HG03135 (cell line): ENCODE results near the gene PLCB4.

Source experiments
- ATAC-seq: cut with Tn5 transposase; IDR thresholded peaks from one replicate; pipeline ENCODE4 v1.9.1; 2021; ENCODE audit warnings: mild to moderate bottlenecking, moderate library complexity; ENCODE audit not compliant: unreplicated experiment

PLCB4 gene

DNA sequence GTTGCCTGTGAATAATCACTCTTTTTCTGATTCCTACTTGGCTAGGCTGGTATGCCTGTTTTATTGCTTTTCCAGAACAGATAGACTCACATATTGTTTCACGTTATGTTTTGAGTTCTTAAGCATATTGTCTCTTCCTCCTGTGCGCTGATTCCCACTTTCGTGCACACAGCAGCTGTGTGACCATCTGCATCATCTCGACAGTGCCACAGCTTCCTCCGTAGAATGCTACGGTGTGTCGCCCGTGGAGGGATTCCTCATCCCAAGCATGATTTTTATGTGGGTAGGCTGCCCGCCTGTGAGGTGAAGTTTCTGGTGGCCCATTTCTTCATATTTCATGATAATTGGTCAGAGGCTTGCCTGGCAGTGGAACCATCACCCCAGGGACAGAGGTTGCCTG lies 31.8 kb downstream of the PLCB4 start:
- ATAC-seq, result no peak

DNA sequence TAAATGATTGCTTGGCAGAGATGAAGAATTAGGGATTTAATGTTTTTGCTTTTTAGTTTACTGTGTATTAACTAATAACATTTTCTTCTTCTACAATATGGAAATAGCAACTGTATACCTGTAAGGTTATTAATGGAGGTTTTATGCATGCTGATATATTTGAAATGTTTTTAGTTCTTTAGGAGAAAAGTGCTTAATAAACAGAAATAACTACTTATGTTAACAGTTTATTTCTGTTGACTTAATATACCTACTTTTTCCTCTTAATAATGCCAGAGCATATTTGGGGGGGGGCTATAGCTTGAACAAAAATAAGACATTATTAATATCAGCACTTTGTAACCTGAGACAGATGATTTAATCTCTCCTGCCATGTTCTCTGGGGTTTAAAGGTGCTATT lies 33.6 kb downstream of the PLCB4 start:
- ATAC-seq, result no peak

GRCh38 chr20:9103955-9104354 lies 35.1 kb downstream of the PLCB4 start:
- no peak for ATAC-seq

- ATAC-seq, result no peak
Observed at GRCh38 chr20:9108260-9108659, 39.4 kb downstream of the PLCB4 start.

DNA sequence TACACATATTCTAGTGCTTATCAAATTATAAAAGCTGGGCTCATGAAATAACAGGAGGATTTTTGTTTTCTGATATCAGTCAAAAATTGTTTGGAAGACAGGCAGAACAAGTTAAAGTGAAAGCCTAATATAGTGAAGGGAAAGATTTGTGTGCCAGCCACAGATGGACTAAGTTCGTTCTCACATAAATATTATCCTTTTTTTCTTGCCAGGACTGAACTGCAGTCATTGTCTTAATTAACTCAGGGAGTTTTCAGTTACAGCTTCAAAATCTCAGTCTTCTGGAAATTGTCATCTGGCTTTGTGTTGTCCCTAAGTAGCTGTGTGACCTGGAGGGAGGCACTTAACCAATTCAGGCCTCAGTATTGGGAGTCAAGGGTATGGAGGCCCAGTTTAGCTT lies 40.7 kb downstream of the PLCB4 start:
- no peak for ATAC-seq

DNA sequence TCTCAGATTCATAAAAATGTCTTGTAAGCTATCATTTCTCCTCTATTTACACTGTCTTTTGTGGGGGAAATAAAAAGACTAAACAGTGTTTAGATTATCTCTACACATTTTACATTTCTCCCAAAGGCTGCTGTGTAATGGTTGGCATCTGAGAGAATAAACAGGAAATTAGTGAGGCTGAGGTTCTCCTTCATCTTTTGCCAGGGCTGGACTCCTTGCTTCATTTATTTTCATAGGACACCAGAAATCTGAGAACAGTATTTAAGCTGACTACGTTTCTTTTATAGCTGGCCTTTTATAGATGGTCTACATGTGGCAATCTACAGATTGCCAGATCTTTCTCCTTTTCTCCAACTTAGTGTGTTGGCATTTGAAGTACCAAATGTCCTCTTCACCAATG lies 41.5 kb downstream of the PLCB4 start:
- no peak for ATAC-seq

DNA sequence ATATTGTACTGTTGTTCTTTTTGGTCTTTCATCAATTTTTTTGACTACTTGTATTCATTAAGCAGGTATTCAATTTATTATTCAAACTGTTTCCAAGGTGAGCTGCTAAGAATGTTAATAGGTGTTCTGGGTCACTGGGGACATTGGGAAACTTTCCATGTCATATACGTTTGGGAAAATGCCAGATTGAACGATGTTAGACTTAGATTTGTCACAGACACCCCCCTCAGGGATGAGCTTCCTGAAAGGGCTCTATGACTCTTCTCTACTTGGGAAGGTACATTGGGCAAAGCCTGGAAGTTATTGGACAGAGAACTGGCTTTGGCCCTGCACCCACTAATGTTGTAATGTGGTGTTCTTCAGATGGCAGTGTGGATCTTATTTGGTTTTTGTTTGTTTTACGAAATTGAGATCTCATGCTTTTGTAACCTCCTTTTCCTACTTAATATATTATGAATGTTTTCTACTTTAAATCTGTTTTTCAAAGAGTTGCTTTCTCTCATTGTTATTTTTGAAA lies 42.1 kb downstream of the PLCB4 start:
- no peak for ATAC-seq

- no peak for ATAC-seq
Observed at GRCh38 chr20:9112541-9113515, 43.9 kb downstream of the PLCB4 start.

- ATAC-seq, result no peak
Observed at GRCh38 chr20:9114709-9115108, 45.8 kb downstream of the PLCB4 start.

DNA sequence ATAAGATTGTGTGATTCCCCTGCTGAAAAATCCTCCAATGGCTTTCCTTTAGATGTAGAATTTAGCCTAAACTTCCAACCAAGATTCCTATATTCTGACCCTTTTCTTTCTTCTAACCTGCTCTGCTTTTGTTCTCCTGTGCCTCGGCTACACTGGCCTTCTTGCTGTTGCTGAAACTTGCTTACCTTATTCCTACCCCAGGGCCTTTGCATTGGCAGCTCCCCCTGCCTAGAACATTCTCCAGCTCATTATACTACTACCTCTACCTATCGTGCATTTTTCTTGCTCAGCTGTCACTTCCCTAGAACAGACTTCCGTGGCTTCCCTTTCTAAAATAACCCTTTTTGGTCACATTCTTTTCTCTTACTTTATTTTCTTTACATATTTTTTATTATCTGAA lies 48.7 kb downstream of the PLCB4 start:
- no peak for ATAC-seq

- ATAC-seq, result no peak
Observed at GRCh38 chr20:9119776-9120175, 50.9 kb downstream of the PLCB4 start.

GRCh38 chr20:9121211-9121610 lies 52.3 kb downstream of the PLCB4 start:
- ATAC-seq, result no peak

DNA sequence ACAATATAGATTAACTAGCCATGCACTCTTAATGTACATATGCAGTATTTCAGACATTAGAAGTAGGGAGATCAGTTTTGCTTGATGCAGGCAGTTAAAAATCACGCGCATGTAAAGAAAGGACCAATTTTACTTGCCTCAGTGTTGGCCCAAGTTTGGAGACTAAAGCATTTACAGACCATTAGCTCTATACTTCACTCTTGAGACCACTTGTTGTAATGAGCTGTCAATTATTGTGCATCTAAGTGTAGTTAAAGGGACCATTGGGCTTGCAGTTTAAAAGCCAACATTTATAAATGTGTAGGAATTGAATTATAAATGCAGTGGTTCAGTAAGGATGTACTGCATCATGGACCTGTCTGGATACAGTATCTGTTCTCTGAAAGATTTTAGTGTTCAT lies 53.7 kb downstream of the PLCB4 start:
- ATAC-seq, result no peak

- ATAC-seq, result no peak
Observed at GRCh38 chr20:9126527-9126926, 57.6 kb downstream of the PLCB4 start.

GRCh38 chr20:9128568-9128967 lies 59.7 kb downstream of the PLCB4 start:
- ATAC-seq, result no peak

GRCh38 chr20:9129756-9130155 lies 60.9 kb downstream of the PLCB4 start:
- ATAC-seq, result no peak

DNA sequence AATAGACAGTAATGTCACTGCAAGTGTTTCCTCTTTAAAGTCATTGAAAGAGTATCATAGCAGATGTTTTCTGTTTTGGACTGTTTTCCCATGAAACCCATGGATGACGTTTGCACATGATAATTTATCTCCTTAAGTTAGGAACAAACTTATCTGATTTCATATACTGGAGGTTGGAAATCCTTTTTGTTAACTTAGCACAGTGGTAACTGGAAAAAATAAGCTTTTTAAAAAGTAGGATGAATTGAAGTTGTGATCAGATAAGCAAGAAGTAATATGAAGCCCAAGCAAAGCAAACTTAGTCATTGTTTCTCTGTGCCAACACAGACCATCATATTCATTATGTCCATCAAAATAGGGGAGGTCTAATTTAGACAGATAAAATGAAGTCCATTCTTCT lies 61.6 kb downstream of the PLCB4 start:
- ATAC-seq, result no peak

DNA sequence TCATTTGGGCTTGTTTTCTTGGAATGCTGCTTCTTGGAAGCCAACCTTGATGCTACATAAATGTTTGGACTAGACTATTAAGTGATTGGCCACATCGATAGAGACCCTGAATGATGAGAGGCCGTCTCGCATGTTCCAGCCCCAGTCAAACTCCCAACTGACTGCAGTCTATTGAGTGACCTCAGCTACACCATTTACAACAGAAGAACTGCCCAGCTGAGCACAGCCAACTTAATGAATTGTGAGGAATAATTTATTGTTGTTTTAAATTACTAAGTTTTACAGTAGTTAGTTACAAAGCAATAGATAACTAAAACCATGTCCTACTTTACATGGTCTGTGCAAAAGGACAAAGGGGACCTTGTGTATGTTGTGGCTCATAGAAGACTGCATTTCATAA lies 63.0 kb downstream of the PLCB4 start:
- ATAC-seq, result no peak

GRCh38 chr20:9134346-9134745 lies 65.5 kb downstream of the PLCB4 start:
- no peak for ATAC-seq

DNA sequence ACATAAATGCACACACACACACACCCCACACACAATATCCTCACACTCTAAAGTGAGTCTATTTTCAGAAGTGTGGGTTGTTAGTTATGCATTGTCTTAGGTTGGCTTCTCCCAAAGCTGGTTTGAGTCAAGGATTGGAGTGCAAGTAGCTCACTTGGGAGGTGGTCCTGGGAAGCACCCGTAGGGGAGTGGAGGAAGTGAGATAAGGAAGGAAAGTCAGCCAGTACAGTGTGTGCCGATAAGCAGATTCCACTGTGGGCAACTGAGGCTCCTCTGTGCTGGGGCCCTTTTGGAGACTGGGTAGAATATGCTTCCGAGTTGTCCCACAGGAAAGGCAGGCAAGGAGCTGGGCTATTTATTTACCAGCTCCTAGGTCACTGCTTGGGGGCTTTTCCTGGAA lies 67.2 kb downstream of the PLCB4 start:
- no peak for ATAC-seq

GRCh38 chr20:9137001-9137400 lies 68.1 kb downstream of the PLCB4 start:
- no peak for ATAC-seq

DNA sequence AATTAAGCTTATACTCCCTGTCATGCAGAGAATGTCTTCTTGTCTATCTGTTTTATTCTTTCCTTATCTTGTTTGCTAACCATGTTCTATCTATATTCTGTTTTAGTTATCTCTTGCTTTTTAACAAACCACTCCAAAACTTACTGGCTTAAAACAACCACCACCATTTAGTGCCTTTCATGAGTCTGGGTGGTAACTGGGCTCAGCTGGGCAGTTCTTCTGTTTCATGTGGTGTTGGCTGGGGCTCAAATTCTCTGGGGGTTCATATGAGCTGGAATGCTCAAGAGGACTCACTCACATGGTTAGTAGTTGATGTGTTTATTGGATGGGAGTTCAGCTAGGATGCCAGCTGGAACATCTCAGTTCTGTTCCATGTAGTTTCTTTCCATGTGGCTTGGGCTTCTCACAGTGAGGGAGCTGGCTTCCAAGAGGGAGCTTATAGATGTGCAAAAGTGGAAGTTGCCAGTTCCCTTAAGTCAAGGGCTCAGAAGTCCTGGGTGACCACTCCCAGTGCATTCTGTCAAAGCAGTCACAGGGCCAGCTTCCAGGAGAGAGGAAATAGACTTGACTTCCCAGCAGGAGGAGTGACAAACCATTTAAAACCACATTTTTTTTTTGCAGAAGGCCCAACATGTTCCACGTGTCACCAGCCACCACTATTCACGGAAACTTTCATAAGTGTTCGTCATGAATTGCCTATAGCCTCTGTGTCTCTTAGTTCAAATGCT lies 70.4 kb downstream of the PLCB4 start:
- ATAC-seq, result no peak
